K562 (cell line): ENCODE measurements around the gene THOP1.

Experiments
- HES1 ChIP-seq: fragments of 450-650 bp; IDR thresholded peaks from 2 replicates; pipeline ENCODE4 v1.6.1; 2016; ENCODE audit warnings: low read depth, mild to moderate bottlenecking, moderate library complexity
- IRF9 ChIP-seq: fragments of 450-650 bp; IDR thresholded peaks from 2 replicates; pipeline ENCODE4 v1.6.1; 2016; ENCODE audit warnings: missing biosample characterization, missing genetic modification characterization

DNA sequence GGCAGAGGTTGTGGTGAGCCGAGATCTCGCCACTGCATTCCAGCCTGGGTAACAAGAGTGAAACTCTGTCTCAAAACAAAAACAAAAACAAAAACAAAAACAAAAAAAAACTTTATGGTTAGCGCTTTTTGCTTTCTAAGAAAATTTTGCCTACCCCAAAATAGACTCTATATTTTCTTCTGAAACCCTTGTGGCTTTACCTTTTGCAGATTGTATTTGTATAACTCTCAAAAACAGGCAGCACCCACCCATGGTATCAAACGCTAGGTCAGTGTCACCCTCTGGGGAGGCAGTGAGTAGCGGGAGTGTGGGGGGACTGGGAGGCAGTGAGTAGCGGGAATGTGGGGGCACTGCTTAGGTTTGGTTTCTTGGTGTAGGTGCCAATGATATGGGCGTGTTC, 38.0 kb upstream of the THOP1 start:
- no peak for TF ChIP-seq IRF9 (tag)
- TF ChIP-seq HES1 = no peak
